Measurements from ENCODE around the gene TAOK2.

GRCh38 chr16:30011714-30012504, 38.2 kb downstream of the TAOK2 start:
- no peak for TF ChIP-seq EZH2phosphoT487 (IDR thresholded peaks at IDR 0.05; ENCODE audit: low read depth, severe bottlenecking, unreplicated experiment)
- TF ChIP-seq CTCF (IDR thresholded peaks at IDR 0.05; ENCODE audit: poor library complexity), result no peak
